ENCODE data around the gene ABCA6. TPM values are rescaled to one million over a fixed set of nuclear protein-coding genes. Genes with fewer than 3 reads are reported as not detected.
"Not testable (repeated sequence)": the region's sequence is repeated elsewhere in the genome, so short reads cannot be mapped to it uniquely, and the experiment has no call there.

ABCA6 gene
- total RNA-seq, 1 experiment from 2014 or later, result not detected

DNA sequence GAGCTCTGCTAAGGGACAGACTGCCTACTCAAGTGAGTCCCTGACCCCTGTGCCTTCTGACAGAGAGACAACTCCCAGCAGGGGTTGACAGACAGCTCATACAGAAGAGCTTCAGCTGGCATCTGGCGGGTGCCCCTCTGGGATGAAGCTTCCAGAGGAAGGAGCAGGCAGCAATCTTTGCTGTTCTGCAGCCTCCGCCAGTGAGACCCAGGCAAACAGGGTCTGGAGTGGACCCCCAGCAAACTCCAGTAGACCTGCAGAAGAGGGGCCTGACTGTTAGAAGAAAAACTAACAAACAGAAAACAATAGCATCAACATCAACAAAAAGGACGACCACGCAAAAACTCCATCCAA lies 70.5 kb downstream of the ABCA6 start:
- not testable (repeated sequence) for DNase-seq (ENCODE audit: low read depth)

- not testable (repeated sequence) for DNase-seq (ENCODE audit: low read depth)
Measured at GRCh38 chr17:69070378-69071232, 71.1 kb downstream of the ABCA6 start.

GRCh38 chr17:69069226-69069750 lies 72.4 kb downstream of the ABCA6 start:
- no peak for DNase-seq (ENCODE audit: low read depth)

DNA sequence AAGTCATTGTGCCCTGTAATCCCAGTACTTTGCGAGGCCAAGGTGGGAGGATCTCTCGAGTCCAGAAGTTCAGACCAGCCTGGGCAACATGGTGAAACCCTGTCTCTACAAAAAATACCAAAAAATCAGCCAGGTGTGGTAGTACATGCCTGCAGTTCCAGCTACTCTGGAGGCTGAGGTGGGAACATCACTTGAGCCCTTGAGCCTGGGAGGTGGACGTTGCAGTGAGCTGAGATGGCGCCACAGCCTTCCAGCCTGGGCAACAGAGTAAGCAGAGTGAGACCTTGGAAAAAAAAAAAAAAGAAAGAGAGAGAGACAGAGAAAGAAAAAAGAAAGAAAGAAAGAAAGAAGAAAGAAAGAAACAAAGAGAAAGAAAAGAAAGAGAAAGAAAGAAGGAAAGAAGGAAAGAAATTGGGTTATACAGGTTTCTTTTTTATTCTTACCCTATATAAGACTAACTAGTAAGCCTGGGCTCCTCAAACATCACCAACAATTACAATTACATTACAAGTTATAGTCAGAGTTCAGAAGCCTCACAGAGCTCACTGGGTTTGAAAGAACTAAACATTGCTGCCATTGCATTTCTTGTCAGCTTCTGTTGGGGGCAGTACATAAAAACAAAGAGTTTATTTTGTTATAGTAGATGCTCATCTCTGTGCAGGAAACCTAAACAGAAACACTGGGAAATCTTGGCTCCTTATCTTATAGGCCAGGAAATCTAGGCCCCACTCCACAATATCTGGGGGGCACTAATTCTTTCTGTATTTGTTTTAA lies 74.2 kb downstream of the ABCA6 start:
- DNase-seq (ENCODE audit: low read depth), result no peak

DNA sequence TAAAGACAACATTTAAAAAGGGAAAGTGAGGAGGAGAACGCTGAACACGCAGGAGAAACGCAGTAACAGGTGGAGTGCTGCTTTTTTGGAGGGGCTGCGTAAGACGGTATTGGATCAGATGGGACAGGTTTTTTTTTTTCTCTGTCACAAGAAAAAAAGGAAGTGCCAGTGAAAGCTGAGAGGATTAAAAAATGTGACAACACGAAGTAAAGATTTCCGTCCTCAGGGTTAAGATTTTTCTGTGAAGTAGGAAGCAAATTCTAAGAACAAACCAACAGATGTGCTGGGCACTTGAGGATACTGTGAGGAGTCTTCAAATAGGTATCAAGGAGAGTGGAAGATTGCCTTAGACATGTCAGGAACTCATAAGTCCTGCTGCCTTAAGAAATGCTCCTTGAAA lies 75.2 kb downstream of the ABCA6 start:
- no peak for DNase-seq (ENCODE audit: low read depth)

DNA sequence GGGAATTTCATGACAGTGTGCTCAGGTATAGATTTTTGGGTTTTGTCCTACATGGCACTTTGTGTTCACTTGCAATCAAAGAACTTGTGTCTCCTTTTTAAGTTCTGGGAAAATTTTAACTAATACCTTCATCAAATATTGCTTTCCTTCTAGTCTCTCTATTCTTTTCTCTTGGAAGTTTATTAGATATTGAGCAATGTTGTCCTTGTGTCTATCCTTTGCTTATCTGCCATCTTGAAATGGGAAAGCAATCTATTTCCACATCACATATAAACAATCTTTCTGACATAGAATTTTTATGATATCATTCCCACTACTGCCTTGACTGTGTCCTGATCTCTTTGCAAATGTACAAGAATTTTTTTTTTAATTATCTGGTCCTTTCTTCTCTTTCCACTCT lies 76.6 kb downstream of the ABCA6 start:
- DNase-seq (ENCODE audit: low read depth), result no peak

- DNase-seq (ENCODE audit: low read depth), result no peak
Measured at GRCh38 chr17:69064476-69064875, 77.2 kb downstream of the ABCA6 start.

DNA sequence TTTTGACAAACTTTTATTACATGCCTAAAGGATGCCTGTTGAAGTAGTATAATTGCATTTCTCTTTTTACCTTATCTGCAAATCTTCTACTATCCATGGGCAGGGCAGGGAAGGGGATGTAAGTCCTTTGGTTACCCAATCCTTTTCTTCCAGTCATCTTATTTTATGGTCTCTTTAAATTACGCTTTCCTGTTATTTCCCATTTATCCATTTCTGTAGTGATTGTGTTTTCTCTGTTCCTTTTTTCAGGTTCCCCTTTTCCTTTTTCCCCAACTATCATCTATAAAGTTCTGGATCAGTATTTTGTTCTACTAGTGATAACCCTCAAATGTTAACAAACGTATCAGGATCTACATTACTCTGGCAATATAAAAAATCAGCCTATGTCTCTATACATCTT lies 77.7 kb downstream of the ABCA6 start:
- no peak for DNase-seq (ENCODE audit: low read depth)

- DNase-seq (ENCODE audit: low read depth), result no peak
Measured at GRCh38 chr17:69062860-69063581, 78.7 kb downstream of the ABCA6 start.

- DNase-seq (ENCODE audit: low read depth), result no peak
Measured at GRCh38 chr17:69061721-69062556, 79.8 kb downstream of the ABCA6 start.

DNA sequence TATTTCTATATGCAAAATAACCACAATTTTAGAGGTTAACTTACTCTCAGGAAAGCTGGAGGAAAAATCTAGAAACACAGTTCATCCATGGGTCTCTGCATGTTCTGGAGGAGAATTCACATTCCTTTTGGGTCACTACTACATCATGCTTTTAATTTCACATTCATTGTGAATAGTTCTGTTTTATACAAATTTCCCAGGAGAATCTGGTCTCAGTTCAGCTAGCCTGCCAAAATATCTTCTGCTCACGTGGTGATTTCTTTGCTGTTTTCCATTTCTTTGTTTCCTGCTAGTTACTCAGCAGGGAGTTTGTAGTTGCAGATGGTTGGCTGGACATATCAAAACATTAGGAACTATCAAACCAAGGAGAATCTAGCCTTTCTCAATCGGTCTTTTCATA lies 80.9 kb downstream of the ABCA6 start, which contains the start of gene ABCA9:
ABCA9 (minus strand) TSS at position 106 of the 400 bp plus-strand sequence. CDS start 9,801 bp downstream, outside the sequence.
- DNase-seq (ENCODE audit: low read depth), result no peak

DNA sequence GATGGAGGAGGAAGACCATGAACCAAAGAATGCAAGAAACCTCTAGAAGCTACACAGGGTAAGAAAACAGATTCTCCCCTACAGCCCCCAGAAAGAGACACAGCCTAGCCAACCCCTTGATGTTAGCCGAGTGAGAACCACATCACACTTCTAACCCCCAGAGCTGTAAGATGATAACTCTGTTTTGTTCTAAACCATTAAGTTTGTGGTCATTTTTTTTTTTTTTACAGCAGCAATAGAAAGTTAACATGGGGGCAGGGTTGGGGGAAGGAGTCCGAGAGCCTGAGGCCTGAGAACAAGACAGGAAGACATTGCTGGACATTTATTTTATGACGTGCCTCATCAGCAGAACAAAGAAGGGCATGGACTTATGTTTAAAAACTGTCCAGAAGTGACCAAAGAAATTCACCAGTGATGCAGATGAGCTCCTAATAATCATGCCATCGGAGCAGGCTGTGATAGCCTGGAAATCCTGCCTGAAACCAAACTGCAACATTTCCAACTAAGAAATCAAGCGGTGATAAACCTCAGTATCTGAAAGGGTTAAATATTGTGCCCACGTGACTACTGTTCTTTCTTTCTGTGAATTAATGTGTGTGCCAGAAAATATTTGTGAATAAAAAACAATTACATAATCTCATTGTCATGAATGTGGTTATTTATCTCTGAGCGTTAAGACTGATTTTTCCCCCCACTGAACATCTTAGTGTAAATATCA lies 82.1 kb downstream of the ABCA6 start:
- no peak for DNase-seq (ENCODE audit: low read depth)

DNA sequence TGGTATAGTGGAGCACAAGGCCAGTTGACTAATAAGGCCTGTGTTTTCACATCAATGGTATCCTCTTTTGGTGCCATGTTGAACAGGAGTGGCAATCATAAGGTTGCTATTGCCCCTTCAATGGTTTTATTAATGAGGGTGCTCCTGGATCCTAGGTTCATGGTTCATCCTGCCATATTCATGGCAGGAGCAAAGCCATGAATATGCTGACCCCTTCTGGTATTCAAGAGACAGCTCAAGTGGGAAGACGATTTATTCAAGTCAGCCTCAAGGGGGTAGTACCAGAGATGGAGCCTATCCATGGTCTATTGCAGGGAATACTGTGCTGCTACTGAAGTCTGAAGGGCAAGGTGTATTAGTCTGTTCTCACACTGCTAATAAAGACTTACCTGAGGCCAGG lies 83.5 kb downstream of the ABCA6 start:
- no peak for DNase-seq (ENCODE audit: low read depth)

DNA sequence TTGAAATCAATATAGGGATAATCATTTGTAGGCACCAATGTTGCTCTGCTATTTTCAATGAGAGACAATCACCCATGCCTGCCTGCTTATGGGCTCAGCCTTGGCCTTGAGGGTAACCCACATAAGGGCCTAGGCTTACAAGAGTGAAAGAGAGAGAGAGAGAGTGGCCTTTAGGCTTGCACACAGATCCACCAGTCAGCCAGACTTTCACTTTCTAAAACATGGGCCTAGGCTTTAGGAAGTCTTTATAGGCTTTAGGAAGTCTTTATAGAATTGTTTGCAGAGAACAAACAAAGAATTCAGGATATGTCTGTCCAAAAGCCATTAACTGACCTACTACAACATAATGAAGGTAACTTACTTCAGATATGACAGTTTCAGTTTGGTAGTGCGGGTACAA lies 84.4 kb downstream of the ABCA6 start:
- no peak for DNase-seq (ENCODE audit: low read depth)

GRCh38 chr17:69056179-69056823 lies 85.4 kb downstream of the ABCA6 start:
- no peak for DNase-seq (ENCODE audit: low read depth)

DNA sequence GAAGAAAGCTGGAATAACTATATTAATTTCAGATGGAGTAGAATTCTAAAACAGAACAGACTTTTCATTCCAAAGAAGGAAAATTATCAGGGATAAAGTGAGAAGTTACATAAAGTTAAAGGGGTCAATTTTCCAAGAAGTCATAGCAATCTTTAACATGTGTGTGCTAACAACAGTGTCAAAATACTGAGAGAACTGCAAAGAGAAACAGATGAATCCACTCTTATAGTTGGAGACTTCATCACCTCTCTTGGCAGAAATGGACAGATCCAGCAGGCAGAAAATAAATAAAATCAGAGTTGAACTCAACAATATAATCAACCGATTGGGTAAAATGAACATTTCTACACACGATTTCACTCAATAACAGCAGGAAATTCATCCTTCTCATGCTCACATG lies 86.4 kb downstream of the ABCA6 start:
- DNase-seq (ENCODE audit: low read depth), result no peak

GRCh38 chr17:69050999-69051775 lies 90.5 kb downstream of the ABCA6 start:
- no peak for DNase-seq (ENCODE audit: low read depth)

DNA sequence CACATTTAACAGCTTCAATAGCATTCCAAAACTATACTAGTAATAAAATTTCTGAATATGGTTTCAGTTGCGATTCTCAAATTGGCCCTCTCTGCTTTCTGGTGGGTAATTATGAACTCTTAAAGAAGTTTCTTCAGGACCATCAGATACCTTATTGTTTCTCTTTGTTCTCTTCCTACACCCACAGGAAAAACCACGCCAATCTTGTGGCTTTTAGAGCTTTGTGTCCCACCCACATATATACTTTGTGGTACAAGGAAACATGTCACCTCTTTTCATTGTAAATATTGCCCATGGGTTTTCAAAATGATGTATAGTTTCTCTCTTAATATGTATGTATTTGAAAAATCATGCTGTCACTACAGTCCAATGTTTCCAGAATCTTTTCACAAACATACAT lies 93.1 kb downstream of the ABCA6 start:
- no peak for DNase-seq (ENCODE audit: low read depth)

Measured in Daoy (cell line).